Measurements from ENCODE around the gene PSMD2. TPM values are rescaled to one million over a fixed set of nuclear protein-coding genes. Genes with fewer than 3 reads are reported as not detected.

Gene PSMD2
- total and polyA plus RNA-seq, 2 of the 8 experiments (the other 6 are each of a cell fraction or from before 2014, with no cell fraction given): 350 to 363 TPM

DNA sequence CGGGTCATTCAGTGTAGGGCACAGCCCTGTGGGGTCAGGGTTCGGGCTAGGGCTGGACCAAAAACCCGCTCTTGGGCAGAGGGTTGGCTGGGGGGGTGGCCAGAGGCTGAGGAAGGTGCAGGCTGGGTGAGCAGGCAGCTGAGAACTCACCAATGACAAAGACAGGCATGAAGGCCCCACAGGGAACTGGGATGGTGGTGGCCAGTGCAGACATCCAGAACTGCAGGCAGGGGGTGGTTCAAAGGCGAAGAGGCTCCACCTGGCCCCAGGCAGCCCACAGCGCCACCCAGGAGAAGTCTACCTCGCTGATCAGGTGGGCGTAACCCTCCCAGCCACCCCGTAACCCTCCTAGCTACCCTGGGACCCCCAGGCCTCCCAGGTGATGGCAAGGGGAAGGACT lies 55.7 kb downstream of the PSMD2 start:
- no peak overlapping the region for H3K4ac ChIP-seq (replicated peaks; ENCODE audit: insufficient read length, low read depth, low read length)
- DNase-seq (ENCODE audit: low read depth in 1 of 2, low spot score in 2 of 2) (no peak), FAIRE-seq (no peak)
- no peak overlapping the region for H3K56ac ChIP-seq (replicated peaks; ENCODE audit: insufficient read length, low read depth, low read length)
- peaks cover 4 to 11% of the 10 kb centered on the region in 2 experiments for H4K20me1 ChIP-seq (replicated peaks in 1 of 2; ENCODE audit: control insufficient read depth in 1 of 2, insufficient read depth in 2 of 2, low read length in 2 of 2)
- H2BK120ac ChIP-seq (replicated peaks; ENCODE audit: low read depth, low read length): no peak overlapping the region
- no peak overlapping the region for H3K9ac ChIP-seq (replicated peaks in 1 of 4; ENCODE audit: extremely low read depth in 1 of 4, low read depth in 3 of 4, low read length in 3 of 4)
- H3K9me3 ChIP-seq (ENCODE audit: insufficient read depth in 2 of 2, low read depth in 1 of 2, low read length in 1 of 2): no peaks in the 10 kb centered on the region
- no peaks in the 10 kb centered on the region for H3K79me1 ChIP-seq (ENCODE audit: low read depth, low read length)
- H4K8ac ChIP-seq (ENCODE audit: extremely low read depth, insufficient read depth, low read length): no peak overlapping the region
- H3K18ac ChIP-seq (ENCODE audit: extremely low read depth, low read length): no peak overlapping the region
- H3K4me3 ChIP-seq (ENCODE audit: extremely low read depth in 1 of 4, insufficient read depth in 2 of 4, low read depth in 3 of 4, low read length in 4 of 4): no peak overlapping the region
- H3K4me2 ChIP-seq (ENCODE audit: insufficient read depth in 1 of 2, low read depth in 2 of 2, low read length in 2 of 2): no peak overlapping the region
- H4K5ac ChIP-seq (ENCODE audit: insufficient read length, low read depth, low read length): no peak overlapping the region
- no peak overlapping the region for H2AFZ ChIP-seq (ENCODE audit: low read length)
- H3K14ac ChIP-seq (ENCODE audit: insufficient read length): no peak overlapping the region
- no peaks in the 10 kb centered on the region for H3K27me3 ChIP-seq (replicated peaks in 1 of 4; ENCODE audit: control insufficient read depth in 3 of 4, extremely low read depth in 1 of 4, insufficient read depth in 3 of 4, low read length in 3 of 4)
- no peak overlapping the region for H2BK15ac ChIP-seq (ENCODE audit: low read length)
- H3K4me1 ChIP-seq (replicated peaks in 1 of 4; ENCODE audit: control insufficient read depth in 3 of 4, insufficient read depth in 4 of 4, low read length in 3 of 4): peaks cover 0 to 8% (median 5%) of the 10 kb centered on the region in 4 experiments; a peak in 2 of 7 replicates
- H3K27ac ChIP-seq (ENCODE audit: low read depth, low read length): no peak overlapping the region
- ChIA-PET CTCF (ENCODE audit: partially characterized antibody) (interaction anchor here (0.8 to 6.8 kb wide), 18 partner anchors 11 to 424 kb away, joined by 3 to 49 read pairs (median 3); no protein-coding TSS in a partner anchor), POLR2A (ENCODE audit: partially characterized antibody) (interaction anchor here (1.0 to 3.4 kb wide), 7 partner anchors 9 to 39 kb away, joined by 3 to 13 read pairs (median 3); partner anchors contain the start of gene FAM131A)
- H4K91ac ChIP-seq (replicated peaks; ENCODE audit: insufficient read length, low read length): no peak overlapping the region
- no peaks in the 10 kb centered on the region for H3K79me2 ChIP-seq (ENCODE audit: control insufficient read depth in 1 of 2, insufficient read depth in 2 of 2, low read length in 2 of 2)
- no peak overlapping the region for H2BK20ac ChIP-seq (ENCODE audit: low read length)
- H2BK12ac ChIP-seq (ENCODE audit: low read depth, low read length): no peak overlapping the region
- H3K23me2 ChIP-seq (ENCODE audit: low read depth, low read length): no peaks in the 10 kb centered on the region
- no peak overlapping the region for H3K23ac ChIP-seq (ENCODE audit: insufficient read length)
- WGBS, 2 experiments (ENCODE audit: extremely low coverage in 1 of 2, insufficient coverage in 1 of 2, insufficient read length in 1 of 2, insufficient replicate concordance in 2 of 2, low coverage in 1 of 2, low lambda C conversion rate in 2 of 2, missing lambda C conversion rate in 1 of 2): 72% methylated on average over 5 of the region's 8 CpGs; no CpG with 5 or more reads in 1 of the 2 experiments
- H2BK5ac ChIP-seq (ENCODE audit: low read depth, low read length): no peak overlapping the region; the same call in 1 of the 2 replicates
- H3K36me3 ChIP-seq (ENCODE audit: control insufficient read depth in 2 of 4, insufficient read depth in 4 of 4, low read length in 3 of 4): peaks cover 7 to 42% (median 26%) of the 10 kb centered on the region in 4 experiments; a peak in 7 of 8 replicates
- no peak overlapping the region for H2AK5ac ChIP-seq (ENCODE audit: low read depth, low read length)
- TF ChIP-seq, protein P1, sequence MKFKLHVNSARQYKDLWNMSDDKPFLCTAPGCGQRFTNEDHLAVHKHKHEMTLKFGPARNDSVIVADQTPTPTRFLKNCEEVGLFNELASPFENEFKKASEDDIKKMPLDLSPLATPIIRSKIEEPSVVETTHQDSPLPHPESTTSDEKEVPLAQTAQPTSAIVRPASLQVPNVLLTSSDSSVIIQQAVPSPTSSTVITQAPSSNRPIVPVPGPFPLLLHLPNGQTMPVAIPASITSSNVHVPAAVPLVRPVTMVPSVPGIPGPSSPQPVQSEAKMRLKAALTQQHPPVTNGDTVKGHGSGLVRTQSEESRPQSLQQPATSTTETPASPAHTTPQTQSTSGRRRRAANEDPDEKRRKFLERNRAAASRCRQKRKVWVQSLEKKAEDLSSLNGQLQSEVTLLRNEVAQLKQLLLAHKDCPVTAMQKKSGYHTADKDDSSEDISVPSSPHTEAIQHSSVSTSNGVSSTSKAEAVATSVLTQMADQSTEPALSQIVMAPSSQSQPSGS (IDR thresholded peaks at IDR 0.05; ENCODE audit: low read length): no peak
- TF ChIP-seq, protein P2, sequence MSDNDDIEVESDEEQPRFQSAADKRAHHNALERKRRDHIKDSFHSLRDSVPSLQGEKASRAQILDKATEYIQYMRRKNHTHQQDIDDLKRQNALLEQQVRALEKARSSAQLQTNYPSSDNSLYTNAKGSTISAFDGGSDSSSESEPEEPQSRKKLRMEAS (IDR thresholded peaks at IDR 0.05): no peak
- TF ChIP-seq SUZ12 (IDR thresholded peaks at IDR 0.05; ENCODE audit: low read length) (no peak), EZH2 (IDR thresholded peaks at IDR 0.05; ENCODE audit: low read depth, low read length, severe bottlenecking) (no peak), SRF (IDR thresholded peaks at IDR 0.05; ENCODE audit: low read depth, low read length) (no peak), SIX5 (IDR thresholded peaks at IDR 0.05; ENCODE audit: low read depth, low read length) (no peak), SP2 (IDR thresholded peaks at IDR 0.05; ENCODE audit: low read length) (no peak), EP300 (IDR thresholded peaks at IDR 0.05; ENCODE audit: borderline replicate concordance in 1 of 2, low read depth in 2 of 2, low read length in 2 of 2) (no peak), KDM5A (IDR thresholded peaks at IDR 0.05; ENCODE audit: low read length) (no peak), TAF1 (IDR thresholded peaks at IDR 0.05; ENCODE audit: low read depth, low read length) (no peak), CBX5 (IDR thresholded peaks at IDR 0.05; ENCODE audit: low read depth, low read length) (no peak)

All from H1 (cell line).